CD4-positive, alpha-beta T cell treated with Interleukin-6 for 4 hours (primary cell): Measurements from ENCODE around the gene RAB30.

Experiments
- DNase-seq: peaks from one replicate; pipeline ENCODE4 v3.0.0-alpha.2; 2020; ENCODE audit warnings: mixed read lengths

Gene RAB30

GRCh38 chr11:82932564-82932963 is 139.1 kb downstream of the RAB30 start:
- no peak for DNase-seq

GRCh38 chr11:82930734-82931133 is 141.0 kb downstream of the RAB30 start:
- DNase-seq: no peak

GRCh38 chr11:82930229-82930628 is 141.5 kb downstream of the RAB30 start:
- no peak for DNase-seq

- DNase-seq: no peak
These were observed 142.6 kb downstream of the RAB30 start for GRCh38 chr11:82929121-82929520.

- peak; percentile 55 for DNase-seq
These were observed 144.3 kb downstream of the RAB30 start for GRCh38 chr11:82927264-82927880.

GRCh38 chr11:82924522-82925224 is 147.0 kb downstream of the RAB30 start:
- no peak for DNase-seq
